ENCODE measurements around the gene DLL1.

Gene DLL1

DNA sequence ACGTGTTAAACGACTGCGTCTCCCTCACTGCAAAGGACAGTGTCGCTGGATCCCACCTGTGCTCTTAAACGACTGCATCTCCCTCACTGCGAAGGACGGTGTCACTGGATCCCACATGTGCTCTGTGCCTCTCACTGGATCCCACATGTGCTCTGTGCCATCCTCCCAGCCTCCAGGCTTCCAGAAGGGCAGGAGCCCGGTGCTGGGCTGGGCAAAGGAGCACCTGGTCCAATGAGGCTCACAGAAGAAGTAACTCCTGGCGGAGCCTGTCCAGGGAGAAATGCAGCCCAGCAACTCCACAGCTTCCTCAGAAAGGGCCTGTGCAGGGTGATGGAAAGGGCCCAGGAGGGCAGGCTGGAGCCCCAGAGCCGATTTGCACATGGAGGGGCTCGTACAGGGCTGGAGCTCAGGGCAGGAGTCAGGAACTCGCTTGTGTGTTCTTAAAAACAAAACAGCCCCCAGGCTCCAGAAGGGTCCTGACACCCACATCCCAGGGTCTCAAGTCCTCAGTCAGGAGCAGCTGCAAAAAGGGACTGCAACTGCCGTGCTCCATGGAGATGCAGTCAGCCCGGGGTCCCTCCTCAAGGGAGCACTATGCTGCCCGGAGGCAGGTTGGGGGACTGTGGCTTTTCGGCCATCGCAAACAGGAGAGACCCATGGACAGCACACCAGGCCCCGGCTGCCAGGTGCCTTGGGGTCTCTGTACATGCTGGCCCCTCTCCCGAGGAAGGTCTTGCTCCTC, 52.7 kb downstream of the DLL1 start:
- Histone ChIP-seq H3K27ac (ENCODE audit: low read length) (no peak overlapping the region), H3K4me3 (ENCODE audit: low read length) (no peak overlapping the region), H3K27me3 (ENCODE audit: control insufficient read depth, insufficient read depth, low read length) (no peaks in the 10 kb centered on the region), H3K9me3 (ENCODE audit: control insufficient read depth, insufficient read depth, low read length) (no peaks in the 10 kb centered on the region), H3K4me1 (ENCODE audit: control insufficient read depth, insufficient read depth, low read length) (peaks cover 2% of the 10 kb centered on the region; the same call in 1 of the 2 replicates), H3K36me3 (ENCODE audit: control insufficient read depth, insufficient read depth, low read length) (no peaks in the 10 kb centered on the region)
- WGBS (ENCODE audit: insufficient coverage, insufficient read length), result no CpG with 5 or more reads among the region's 19 CpGs
- DNase-seq (ENCODE audit: low read depth, low spot score), result no peak

- Histone ChIP-seq H3K4me3 (ENCODE audit: low read length) (no peak overlapping the region), H3K36me3 (ENCODE audit: control insufficient read depth, insufficient read depth, low read length) (no peaks in the 10 kb centered on the region), H3K9me3 (ENCODE audit: control insufficient read depth, insufficient read depth, low read length) (no peaks in the 10 kb centered on the region), H3K27me3 (ENCODE audit: control insufficient read depth, insufficient read depth, low read length) (no peaks in the 10 kb centered on the region), H3K4me1 (ENCODE audit: control insufficient read depth, insufficient read depth, low read length) (peaks cover 2% of the 10 kb centered on the region; the same call in 1 of the 2 replicates), H3K27ac (ENCODE audit: low read length) (no peak overlapping the region)
- no peak for DNase-seq (ENCODE audit: low read depth, low spot score)
- WGBS (ENCODE audit: insufficient coverage, insufficient read length), result no CpG with 5 or more reads among the region's 24 CpGs
Measured at GRCh38 chr6:170236131-170236836, 54.6 kb downstream of the DLL1 start.

- Histone ChIP-seq H3K9me3 (ENCODE audit: control insufficient read depth, insufficient read depth, low read length) (no peaks in the 10 kb centered on the region), H3K27ac (ENCODE audit: low read length) (no peak overlapping the region), H3K4me3 (ENCODE audit: low read length) (no peak overlapping the region), H3K27me3 (ENCODE audit: control insufficient read depth, insufficient read depth, low read length) (no peaks in the 10 kb centered on the region), H3K36me3 (ENCODE audit: control insufficient read depth, insufficient read depth, low read length) (no peaks in the 10 kb centered on the region), H3K4me1 (ENCODE audit: control insufficient read depth, insufficient read depth, low read length) (peaks cover 2% of the 10 kb centered on the region; the same call in 1 of the 2 replicates)
- no peak for DNase-seq (ENCODE audit: low read depth, low spot score)
- no CpG with 5 or more reads among the region's 16 CpGs for WGBS (ENCODE audit: insufficient coverage, insufficient read length)
Measured at GRCh38 chr6:170235391-170236125, 55.3 kb downstream of the DLL1 start.

DNA sequence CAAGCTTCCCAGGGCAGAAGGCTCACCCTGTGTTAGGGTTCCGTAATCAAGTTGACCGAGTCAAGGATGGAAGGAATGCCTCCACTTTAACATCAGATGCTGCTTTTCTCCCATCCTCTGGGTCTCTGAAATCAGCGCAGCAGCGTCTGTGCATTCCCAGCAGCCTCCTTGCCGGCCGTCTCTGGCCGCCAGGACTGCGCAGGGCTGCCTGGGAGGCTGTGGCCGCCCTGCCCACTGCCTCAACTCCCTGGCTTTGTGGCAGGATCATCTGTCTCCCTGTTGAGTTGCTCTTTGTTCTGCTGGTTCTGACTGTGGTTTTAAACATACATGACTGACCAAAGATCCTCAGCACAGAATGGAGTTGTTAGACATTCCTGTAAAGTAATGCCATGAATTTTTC, 56.5 kb downstream of the DLL1 start:
- WGBS (ENCODE audit: insufficient coverage, insufficient read length), result no CpG with 5 or more reads among the region's 9 CpGs
- Histone ChIP-seq H3K36me3 (ENCODE audit: control insufficient read depth, insufficient read depth, low read length) (no peaks in the 10 kb centered on the region), H3K4me1 (ENCODE audit: control insufficient read depth, insufficient read depth, low read length) (peaks cover 2% of the 10 kb centered on the region; the same call in 1 of the 2 replicates), H3K27me3 (ENCODE audit: control insufficient read depth, insufficient read depth, low read length) (no peaks in the 10 kb centered on the region), H3K4me3 (ENCODE audit: low read length) (no peak overlapping the region), H3K27ac (ENCODE audit: low read length) (no peak overlapping the region), H3K9me3 (ENCODE audit: control insufficient read depth, insufficient read depth, low read length) (no peaks in the 10 kb centered on the region)
- DNase-seq (ENCODE audit: low read depth, low spot score), result no peak

- no peak for DNase-seq (ENCODE audit: low read depth, low spot score)
- H3K36me3 ChIP-seq (ENCODE audit: control insufficient read depth, insufficient read depth, low read length), result no peaks in the 10 kb centered on the region
- peaks cover 2% of the 10 kb centered on the region; the same call in 1 of the 2 replicates for H3K4me1 ChIP-seq (ENCODE audit: control insufficient read depth, insufficient read depth, low read length)
- no peaks in the 10 kb centered on the region for H3K27me3 ChIP-seq (ENCODE audit: control insufficient read depth, insufficient read depth, low read length)
- H3K4me3 ChIP-seq (ENCODE audit: low read length), result no peak overlapping the region
- no CpG with 5 or more reads among the region's 13 CpGs for WGBS (ENCODE audit: insufficient coverage, insufficient read length)
- H3K27ac ChIP-seq (ENCODE audit: low read length), result no peak overlapping the region
- no peaks in the 10 kb centered on the region for H3K9me3 ChIP-seq (ENCODE audit: control insufficient read depth, insufficient read depth, low read length)
Measured at GRCh38 chr6:170233286-170234205, 57.3 kb downstream of the DLL1 start.

Measured in iPS DF 6.9 (cell line).